ENCODE results near the gene FANK1. TPM values are rescaled to one million over a fixed set of nuclear protein-coding genes. Genes with fewer than 3 reads are reported as not detected.
A peak's percentile ranks its signal among the peaks of the same experiment; 100 is the strongest.

The FANK1 gene
- total RNA-seq, 2 experiments from 2014 or later, result 0.25 TPM; not detected in 1

- Histone ChIP-seq H3K9me3 (ENCODE audit: control insufficient read depth in 1 of 2, insufficient read depth in 1 of 2, low read length in 2 of 2) (peaks cover 0 to 8% of the 10 kb centered on the region in 2 experiments), H3K4me1 (ENCODE audit: insufficient read depth, low read length) (no peaks in the 10 kb centered on the region), H3K27ac (ENCODE audit: low read depth in 1 of 2, low read length in 2 of 2) (no peak overlapping the region), H3K36me3 (ENCODE audit: insufficient read depth, low read length) (no peaks in the 10 kb centered on the region), H3K27me3 (ENCODE audit: control insufficient read depth in 1 of 2, insufficient read depth in 2 of 2, low read length in 2 of 2) (no peaks in the 10 kb centered on the region), H3K4me3 (ENCODE audit: low read length) (no peak overlapping the region)
- ATAC-seq (ENCODE audit: poor library complexity) (no peak), DNase-seq (no peak)
- intact Hi-C loops (cut with DNase I, micrococcal nuclease), result no loop called here
- TF ChIP-seq CTCF (IDR thresholded peaks at IDR 0.05), result no peak
- no peak overlapping the region for H3K4me3 Mint-ChIP-seq
- POLR2A ChIA-PET, result no interaction called here
- H3K9me3 Mint-ChIP-seq, result no peaks in the 10 kb centered on the region
- no peak overlapping the region for H3K27ac Mint-ChIP-seq
- no peaks in the 10 kb centered on the region for H3K4me1 Mint-ChIP-seq (ENCODE audit: low read depth)
- CTCF ChIA-PET, result no interaction called here
- H3K36me3 Mint-ChIP-seq (ENCODE audit: low read depth), result no peaks in the 10 kb centered on the region
- no peaks in the 10 kb centered on the region for H3K27me3 Mint-ChIP-seq
These were observed 95.9 kb downstream of the FANK1 start for GRCh38 chr10:125992254-125992653.

GRCh38 chr10:125994601-125995000, 98.2 kb downstream of the FANK1 start:
- no peak overlapping the region for H3K27ac ChIP-seq (ENCODE audit: low read depth in 1 of 2, low read length in 2 of 2)
- no peaks in the 10 kb centered on the region for H3K4me1 ChIP-seq (ENCODE audit: insufficient read depth, low read length)
- TF ChIP-seq CTCF (IDR thresholded peaks at IDR 0.05), result no peak
- CTCF ChIA-PET, result interaction anchor here (0.9 kb wide), 1 partner anchor 19 kb away, joined by 3 read pairs; no protein-coding TSS in a partner anchor
- H3K4me3 Mint-ChIP-seq, result no peak overlapping the region
- no peak overlapping the region for H3K4me3 ChIP-seq (ENCODE audit: low read length)
- no peaks in the 10 kb centered on the region for H3K27me3 ChIP-seq (ENCODE audit: control insufficient read depth in 1 of 2, insufficient read depth in 2 of 2, low read length in 2 of 2)
- peaks cover 0 to 8% of the 10 kb centered on the region in 2 experiments for H3K9me3 ChIP-seq (ENCODE audit: control insufficient read depth in 1 of 2, insufficient read depth in 1 of 2, low read length in 2 of 2)
- H3K4me1 Mint-ChIP-seq (ENCODE audit: low read depth), result no peaks in the 10 kb centered on the region
- no peak overlapping the region for H3K27ac Mint-ChIP-seq
- no peaks in the 10 kb centered on the region for H3K9me3 Mint-ChIP-seq
- intact Hi-C loops (cut with DNase I, micrococcal nuclease), result no loop called here
- POLR2A ChIA-PET, result no interaction called here
- no peak for ATAC-seq (ENCODE audit: poor library complexity)
- no peaks in the 10 kb centered on the region for H3K36me3 ChIP-seq (ENCODE audit: insufficient read depth, low read length)
- no peaks in the 10 kb centered on the region for H3K27me3 Mint-ChIP-seq
- H3K36me3 Mint-ChIP-seq (ENCODE audit: low read depth), result no peaks in the 10 kb centered on the region
- no peak for DNase-seq

- Mint-ChIP-seq H3K27me3 (peaks cover 2% of the 10 kb centered on the region), H3K9me3 (no peaks in the 10 kb centered on the region), H3K4me1 (ENCODE audit: low read depth) (no peaks in the 10 kb centered on the region), H3K27ac (no peak overlapping the region), H3K4me3 (peak overlapping the region; percentile 47), H3K36me3 (ENCODE audit: low read depth) (no peaks in the 10 kb centered on the region)
- ChIA-PET CTCF (interaction anchor here (0.8 kb wide), 1 partner anchor 13 kb away, joined by 3 read pairs; no protein-coding TSS in a partner anchor), POLR2A (no interaction called here)
- intact Hi-C loops (cut with DNase I, micrococcal nuclease), result no loop called here
- Histone ChIP-seq H3K4me3 (ENCODE audit: low read length) (peak overlapping the region; percentile 13), H3K36me3 (ENCODE audit: insufficient read depth, low read length) (no peaks in the 10 kb centered on the region), H3K27me3 (ENCODE audit: control insufficient read depth in 1 of 2, insufficient read depth in 2 of 2, low read length in 2 of 2) (no peaks in the 10 kb centered on the region), H3K27ac (ENCODE audit: low read depth in 1 of 2, low read length in 2 of 2) (no peak overlapping the region), H3K9me3 (ENCODE audit: control insufficient read depth in 1 of 2, insufficient read depth in 1 of 2, low read length in 2 of 2) (peaks cover 0 to 4% of the 10 kb centered on the region in 2 experiments), H3K4me1 (ENCODE audit: insufficient read depth, low read length) (no peaks in the 10 kb centered on the region)
- no peak for DNase-seq
- no peak for TF ChIP-seq CTCF (IDR thresholded peaks at IDR 0.05)
- ATAC-seq (ENCODE audit: poor library complexity), result no peak
These were observed 99.5 kb downstream of the FANK1 start for GRCh38 chr10:125995726-125996304.
